Smooth muscle cell (in vitro differentiated cells): ENCODE results near the gene CLDN15. TPM values are rescaled to one million over a fixed set of nuclear protein-coding genes. Genes with fewer than 3 reads are reported as not detected.
A peak's percentile ranks its signal among the peaks of the same experiment; 100 is the strongest.

Source experiments
- DNase-seq: peaks from one replicate; lab custom pipeline; 2025; ENCODE audit not compliant: unreplicated experiment; lab: John Stamatoyannopoulos, UW
- H2AFZ ChIP-seq: fragments of 200-600 bp; sonication (generic); 2 replicates; pipeline ENCODE4 v1.6.0; 2016; ENCODE audit warnings: antibody characterized with exemption, low read depth, mild to moderate bottlenecking
- H3F3A ChIP-seq: fragments of 200-600 bp; sonication (generic); 2 replicates; pipeline ENCODE4 v1.6.0; 2017; ENCODE audit warnings: antibody characterized with exemption, low read depth
- H3K27ac ChIP-seq: fragments of 200-600 bp; sonication (generic); 2 replicates; pipeline ENCODE4 v1.5.1; 2016; ENCODE audit warnings: low read depth, mild to moderate bottlenecking
- H3K27me3 ChIP-seq: fragments of 200-600 bp; sonication (generic); 2 replicates; pipeline ENCODE4 v1.6.1; 2016; ENCODE audit warnings: low read depth, mild to moderate bottlenecking
- H3K36me3 ChIP-seq: fragments of 200-600 bp; sonication (generic); 2 replicates; pipeline ENCODE4 v1.5.1; 2016; ENCODE audit warnings: low read depth
- H3K4me1 ChIP-seq: fragments of 200-600 bp; sonication (generic); 2 replicates; pipeline ENCODE4 v1.5.1; 2016; ENCODE audit warnings: low read depth
- H3K4me2 ChIP-seq: fragments of 200-600 bp; sonication (generic); 2 replicates; pipeline ENCODE4 v1.6.0; 2016; ENCODE audit warnings: mild to moderate bottlenecking
- H3K4me3 ChIP-seq: fragments of 200-600 bp; sonication (generic); 2 replicates; pipeline ENCODE4 v1.5.1; 2016; ENCODE audit warnings: mild to moderate bottlenecking
- H3K79me2 ChIP-seq: fragments of 200-600 bp; sonication (generic); 2 replicates; pipeline ENCODE4 v1.6.0; 2016; ENCODE audit warnings: low read depth, mild to moderate bottlenecking
- H3K9ac ChIP-seq: fragments of 200-600 bp; sonication (generic); 2 replicates; pipeline ENCODE4 v1.6.0; 2016; ENCODE audit warnings: low read depth
- H3K9me3 ChIP-seq: fragments of 200-600 bp; sonication (generic); replicated peaks from 2 replicates; pipeline ENCODE4 v1.5.1; 2016; ENCODE audit warnings: low read depth
- H4K20me1 ChIP-seq: fragments of 200-600 bp; sonication (generic); 2 replicates; pipeline ENCODE4 v1.6.0; 2016; ENCODE audit warnings: low read depth
- WGBS: methylation state at CpG from one replicate; pipeline ENCODE4 v1.1.7; 2016; ENCODE audit warnings: low lambda C conversion rate; 5-methylcytosine and 5-hydroxymethylcytosine counted together
- polyA plus RNA-seq: library from polyadenylated mRNA; unstranded; fragments of >200 nt; fragmentation: Nextera tagmentation; extraction: Ambion mirVana; gene quantifications from 2 replicates; pipeline ENCODE4 v1.2.1, GENCODE V29; 2016
- total RNA-seq: library from RNA; depleted of rRNA; stranded (reverse); fragments of >200 nt; gene quantifications from 2 replicates; pipeline ENCODE4 v1.2.3, GENCODE V29; 2014
- TF ChIP-seq, protein P1 (sequence below): fragments of 200-600 bp; sonication (generic); IDR thresholded peaks from 2 replicates; pipeline ENCODE4 v1.5.1; 2017; ENCODE audit warnings: borderline replicate concordance, mild to moderate bottlenecking, antibody characterized with exemption; ENCODE audit not compliant: insufficient read depth, poor library complexity, severe bottlenecking

Gene CLDN15
- total and polyA plus RNA-seq, 2 experiments from 2014 or later = 3.0 to 4.0 TPM

DNA sequence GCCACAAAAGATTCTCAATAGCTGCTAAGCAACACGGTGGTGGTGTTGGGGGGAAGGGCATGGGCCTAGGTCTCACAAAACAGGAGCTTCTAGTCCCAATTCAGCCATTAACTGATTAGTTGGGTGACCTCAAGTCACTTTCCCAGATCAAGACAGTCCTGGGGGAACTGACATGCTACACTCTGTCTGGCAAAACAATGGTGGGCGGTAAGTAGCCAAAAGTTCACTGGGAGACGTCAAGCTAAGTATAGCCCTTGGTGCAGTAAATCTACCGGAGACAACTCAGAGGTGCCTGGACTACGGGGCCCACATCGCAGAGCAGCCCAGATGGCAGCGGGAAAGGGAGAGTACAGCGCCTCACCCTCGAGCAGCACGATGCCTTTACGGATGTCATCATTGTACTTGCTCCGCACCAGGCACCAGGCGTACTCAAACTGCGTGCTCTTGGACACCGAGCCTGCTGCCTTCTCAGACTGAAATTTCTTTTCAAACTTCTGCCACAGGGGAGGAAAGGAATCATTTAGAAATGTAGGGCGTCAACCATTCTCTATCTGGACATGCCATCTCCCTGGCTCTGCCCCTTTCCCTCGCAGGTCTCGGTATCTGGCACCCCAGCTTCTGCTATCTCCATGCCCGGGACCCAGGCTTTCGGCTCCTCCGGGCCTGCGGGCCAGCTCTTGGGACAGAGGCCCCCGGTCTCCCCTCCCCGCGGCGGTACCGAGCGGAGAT lies 6.2 kb upstream of the CLDN15 start:
- TF ChIP-seq, protein P1, sequence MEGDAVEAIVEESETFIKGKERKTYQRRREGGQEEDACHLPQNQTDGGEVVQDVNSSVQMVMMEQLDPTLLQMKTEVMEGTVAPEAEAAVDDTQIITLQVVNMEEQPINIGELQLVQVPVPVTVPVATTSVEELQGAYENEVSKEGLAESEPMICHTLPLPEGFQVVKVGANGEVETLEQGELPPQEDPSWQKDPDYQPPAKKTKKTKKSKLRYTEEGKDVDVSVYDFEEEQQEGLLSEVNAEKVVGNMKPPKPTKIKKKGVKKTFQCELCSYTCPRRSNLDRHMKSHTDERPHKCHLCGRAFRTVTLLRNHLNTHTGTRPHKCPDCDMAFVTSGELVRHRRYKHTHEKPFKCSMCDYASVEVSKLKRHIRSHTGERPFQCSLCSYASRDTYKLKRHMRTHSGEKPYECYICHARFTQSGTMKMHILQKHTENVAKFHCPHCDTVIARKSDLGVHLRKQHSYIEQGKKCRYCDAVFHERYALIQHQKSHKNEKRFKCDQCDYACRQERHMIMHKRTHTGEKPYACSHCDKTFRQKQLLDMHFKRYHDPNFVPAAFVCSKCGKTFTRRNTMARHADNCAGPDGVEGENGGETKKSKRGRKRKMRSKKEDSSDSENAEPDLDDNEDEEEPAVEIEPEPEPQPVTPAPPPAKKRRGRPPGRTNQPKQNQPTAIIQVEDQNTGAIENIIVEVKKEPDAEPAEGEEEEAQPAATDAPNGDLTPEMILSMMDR = no peak
- H4K20me1 ChIP-seq = peaks cover 14% of the 10 kb centered on the region
- no peak overlapping the region for H2AFZ ChIP-seq
- H3K36me3 ChIP-seq = no peaks in the 10 kb centered on the region
- DNase-seq = no peak
- H3K79me2 ChIP-seq = peaks cover 46% of the 10 kb centered on the region
- peak overlapping the region; percentile 89 for H3K27ac ChIP-seq
- H3K9me3 ChIP-seq = no peaks in the 10 kb centered on the region
- no peaks in the 10 kb centered on the region for H3K4me1 ChIP-seq
- H3F3A ChIP-seq = peaks cover 8% of the 10 kb centered on the region
- H3K27me3 ChIP-seq = no peaks in the 10 kb centered on the region
- H3K4me2 ChIP-seq = peak overlapping the region; percentile 94
- peak overlapping the region; percentile 81 for H3K9ac ChIP-seq
- peak overlapping the region; percentile 82 for H3K4me3 ChIP-seq
- 40% methylated on average over 28 of the region's 28 CpGs for WGBS

DNA sequence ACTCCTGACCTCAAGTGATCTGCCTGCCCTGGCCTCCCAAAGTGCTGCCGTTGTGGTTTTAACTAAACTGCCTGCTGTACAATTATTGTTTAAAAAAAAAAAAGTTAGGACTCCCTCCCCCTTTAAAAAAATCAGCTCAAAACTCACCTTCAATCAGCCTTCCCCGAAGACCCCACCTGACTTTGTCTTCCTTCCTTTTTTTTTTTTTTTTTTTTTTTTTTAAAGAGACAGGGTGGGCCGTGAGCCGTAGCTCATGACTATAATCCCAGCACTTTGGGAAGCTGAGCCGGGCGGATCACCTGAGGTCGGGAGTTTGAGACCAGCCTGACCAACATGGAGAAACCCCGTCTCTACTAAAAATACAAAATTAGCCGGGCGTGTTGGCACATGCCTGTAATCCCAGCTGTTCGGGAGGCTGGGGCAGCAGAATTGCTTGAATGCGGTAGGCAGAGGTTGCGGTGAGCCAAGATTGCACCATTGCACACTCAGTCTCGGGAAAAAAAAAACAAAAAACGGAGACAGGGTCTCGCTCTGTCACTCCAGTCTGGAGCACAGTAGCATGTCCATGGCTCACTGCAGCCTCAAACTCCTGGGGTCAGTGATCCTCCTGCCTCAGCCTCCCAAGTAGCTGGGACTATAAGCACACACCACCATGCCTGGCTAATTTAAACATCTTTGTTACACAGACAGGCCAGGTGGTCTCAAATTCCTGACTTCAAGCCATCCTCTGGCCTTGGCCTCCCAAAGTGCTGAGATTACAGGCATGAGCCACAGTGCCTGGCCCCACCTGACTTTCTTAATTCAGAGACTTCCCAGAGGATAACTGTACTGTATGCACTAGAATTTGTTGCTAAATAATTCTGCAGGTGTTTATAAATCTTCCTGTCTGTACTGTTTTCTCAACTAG lies 4.1 kb upstream of the CLDN15 start:
- Histone ChIP-seq H2AFZ (no peak overlapping the region), H3K36me3 (no peaks in the 10 kb centered on the region), H3K79me2 (peaks cover 34% of the 10 kb centered on the region), H3F3A (peaks cover 6% of the 10 kb centered on the region), H3K27ac (no peak overlapping the region), H3K27me3 (no peaks in the 10 kb centered on the region), H3K9ac (no peak overlapping the region), H3K4me2 (no peak overlapping the region), H4K20me1 (peaks cover 8% of the 10 kb centered on the region), H3K9me3 (no peaks in the 10 kb centered on the region), H3K4me3 (no peak overlapping the region), H3K4me1 (no peaks in the 10 kb centered on the region)
- 84% methylated on average over 16 of the region's 16 CpGs for WGBS
- DNase-seq = no peak
- TF ChIP-seq, protein P1 = no peak

DNA sequence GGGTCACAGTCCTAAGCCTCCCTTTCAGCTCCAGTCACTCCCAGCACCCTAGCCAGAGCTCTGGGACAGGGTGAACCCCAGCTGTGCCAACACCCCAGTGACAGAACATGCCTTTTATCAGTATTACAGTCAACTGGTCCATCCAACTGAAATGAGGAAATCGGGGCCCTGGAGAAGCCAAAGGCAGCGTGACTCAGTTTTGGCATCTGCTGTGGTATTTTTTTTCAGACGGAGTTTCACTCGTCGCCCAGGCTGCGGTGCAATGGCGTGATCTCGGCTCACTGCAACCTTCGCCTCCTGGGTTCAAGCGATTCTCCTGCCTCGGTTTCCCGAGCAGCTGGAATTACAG lies 3.4 kb upstream of the CLDN15 start:
- no peak overlapping the region for H3K4me2 ChIP-seq
- H3K36me3 ChIP-seq = no peaks in the 10 kb centered on the region
- H3K4me3 ChIP-seq = no peak overlapping the region
- peaks cover 2% of the 10 kb centered on the region for H3F3A ChIP-seq
- peaks cover 27% of the 10 kb centered on the region for H3K79me2 ChIP-seq
- no peak overlapping the region for H3K27ac ChIP-seq
- no peaks in the 10 kb centered on the region for H3K9me3 ChIP-seq
- H3K27me3 ChIP-seq = no peaks in the 10 kb centered on the region
- no peak overlapping the region for H2AFZ ChIP-seq
- peaks cover 8% of the 10 kb centered on the region for H4K20me1 ChIP-seq
- TF ChIP-seq, protein P1 = no peak
- H3K9ac ChIP-seq = no peak overlapping the region
- H3K4me1 ChIP-seq = no peaks in the 10 kb centered on the region
- DNase-seq = no peak
- WGBS = 96% methylated on average over 12 of the region's 12 CpGs
